ENCODE measurements around the gene PLBD2.

The PLBD2 gene, protein sequence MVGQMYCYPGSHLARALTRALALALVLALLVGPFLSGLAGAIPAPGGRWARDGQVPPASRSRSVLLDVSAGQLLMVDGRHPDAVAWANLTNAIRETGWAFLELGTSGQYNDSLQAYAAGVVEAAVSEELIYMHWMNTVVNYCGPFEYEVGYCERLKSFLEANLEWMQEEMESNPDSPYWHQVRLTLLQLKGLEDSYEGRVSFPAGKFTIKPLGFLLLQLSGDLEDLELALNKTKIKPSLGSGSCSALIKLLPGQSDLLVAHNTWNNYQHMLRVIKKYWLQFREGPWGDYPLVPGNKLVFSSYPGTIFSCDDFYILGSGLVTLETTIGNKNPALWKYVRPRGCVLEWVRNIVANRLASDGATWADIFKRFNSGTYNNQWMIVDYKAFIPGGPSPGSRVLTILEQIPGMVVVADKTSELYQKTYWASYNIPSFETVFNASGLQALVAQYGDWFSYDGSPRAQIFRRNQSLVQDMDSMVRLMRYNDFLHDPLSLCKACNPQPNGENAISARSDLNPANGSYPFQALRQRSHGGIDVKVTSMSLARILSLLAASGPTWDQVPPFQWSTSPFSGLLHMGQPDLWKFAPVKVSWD

DNA sequence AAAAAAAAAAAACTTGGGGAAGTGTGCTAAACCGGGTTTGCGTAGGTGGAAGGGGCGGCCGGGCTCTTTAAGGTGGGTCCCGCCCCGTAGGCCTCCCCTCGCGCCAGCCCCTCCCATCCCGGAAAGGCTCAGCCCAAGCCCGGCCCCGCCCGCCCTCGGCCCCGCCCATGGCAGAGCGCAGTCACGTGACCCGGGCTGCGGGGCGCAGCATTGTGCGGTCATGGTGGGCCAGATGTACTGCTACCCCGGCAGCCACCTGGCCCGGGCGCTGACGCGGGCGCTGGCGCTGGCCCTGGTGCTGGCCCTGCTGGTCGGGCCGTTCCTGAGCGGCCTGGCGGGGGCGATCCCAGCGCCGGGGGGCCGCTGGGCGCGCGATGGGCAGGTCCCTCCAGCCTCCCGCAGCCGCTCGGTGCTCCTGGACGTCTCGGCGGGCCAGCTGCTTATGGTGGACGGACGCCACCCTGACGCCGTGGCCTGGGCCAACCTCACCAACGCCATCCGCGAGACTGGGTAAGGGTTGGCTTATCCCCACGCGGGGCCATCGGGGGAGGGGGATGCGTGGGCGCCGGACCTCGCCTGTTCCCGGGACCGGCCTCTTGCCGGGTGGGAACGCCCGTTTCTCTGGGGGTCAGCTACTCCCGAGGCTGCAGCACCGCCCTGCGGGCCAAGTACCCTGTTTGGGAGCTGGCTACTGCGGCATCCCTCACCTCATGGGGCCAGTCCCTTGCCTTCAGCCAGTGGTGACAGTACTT is at the start of gene PLBD2:
Gene PLBD2, plus strand, starts transcription at position 207 of the 752 bp plus-strand sequence. Its CDS starts 14 bp downstream, at position 221.
- peak; percentile 87 to 93 for DNase-seq (ENCODE audit: low read depth in 2 of 2)

DNA sequence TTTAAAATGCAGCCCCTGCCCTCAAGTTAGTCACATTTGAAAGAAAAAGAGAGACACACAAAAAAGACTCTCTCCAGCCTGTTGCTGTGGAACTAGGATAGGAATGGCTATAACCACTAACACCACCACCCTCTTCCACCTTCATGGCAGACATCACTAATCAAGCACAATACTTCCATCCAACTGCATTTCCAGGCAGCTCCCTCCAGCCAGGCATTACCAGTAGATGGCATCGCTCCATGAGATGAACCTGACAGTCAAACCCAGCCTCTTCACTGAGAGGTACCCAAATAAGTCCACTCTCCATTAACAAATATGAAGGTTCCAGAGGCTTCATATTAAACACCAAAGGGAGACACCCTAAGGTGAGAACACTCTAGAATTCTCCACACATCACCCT is 47.9 kb upstream of the PLBD2 start:
- DNase-seq (ENCODE audit: low read depth in 2 of 2), result no peak

DNA sequence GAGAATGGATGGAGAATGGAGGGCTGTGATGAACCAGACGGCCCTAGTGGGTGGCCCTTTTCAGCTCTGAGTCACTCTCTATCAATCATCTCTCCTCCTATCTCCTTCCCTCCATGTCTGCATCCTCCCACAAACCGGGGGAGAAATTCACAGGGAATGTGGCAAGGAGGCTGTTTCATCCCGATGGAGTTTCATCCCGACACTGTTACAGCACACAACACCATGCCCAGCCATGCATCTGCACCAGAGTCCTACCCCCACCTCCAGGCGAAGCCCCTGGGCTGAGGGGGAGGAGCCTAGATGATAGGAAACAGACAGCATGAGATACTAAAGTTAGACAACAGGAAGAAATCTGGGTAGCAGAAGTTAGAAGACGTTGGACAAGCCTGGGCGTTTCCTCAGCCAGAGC is 44.3 kb upstream of the PLBD2 start:
- DNase-seq (ENCODE audit: low read depth in 2 of 2), result no peak

DNA sequence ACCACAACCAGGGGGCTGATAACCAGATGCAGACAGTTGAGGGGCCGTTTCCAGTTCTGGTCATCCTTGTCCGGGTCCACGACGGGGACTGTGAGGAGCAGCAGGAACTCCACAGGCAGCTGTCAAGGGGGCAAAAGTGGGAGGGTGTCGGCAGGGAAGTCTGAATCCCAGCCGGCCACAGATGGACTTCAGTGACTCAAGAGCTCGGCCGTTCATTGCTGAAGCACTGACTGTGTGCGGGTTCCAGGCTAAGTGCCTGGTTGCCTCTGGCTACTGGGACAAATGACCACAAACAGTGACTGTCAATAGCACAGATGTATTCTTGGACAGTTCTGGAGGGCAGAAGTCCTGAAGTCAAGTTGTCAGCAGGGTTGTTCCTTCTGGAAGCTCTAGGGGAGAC is 43.0 kb upstream of the PLBD2 start:
- DNase-seq (ENCODE audit: low read depth in 2 of 2), result no peak

DNA sequence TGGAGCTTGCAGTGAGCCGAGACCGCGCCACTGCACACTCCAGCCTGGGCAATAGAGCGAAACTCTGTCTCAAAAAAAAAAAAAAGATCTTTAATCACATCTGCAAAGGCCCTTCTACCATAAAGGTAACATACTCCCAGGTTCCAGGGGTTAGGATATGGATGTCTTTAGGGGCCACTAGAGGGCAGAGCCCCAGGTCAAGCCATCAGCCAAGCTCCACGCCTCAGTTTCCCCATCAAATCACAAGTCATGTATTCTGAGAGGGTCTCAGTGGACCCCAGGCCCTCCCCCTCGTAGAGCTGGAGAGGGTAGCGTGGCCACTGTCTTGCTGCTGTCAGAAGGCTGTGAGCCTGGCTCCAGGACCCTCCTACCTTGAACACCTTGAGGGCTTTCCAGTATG is 42.2 kb upstream of the PLBD2 start:
- no peak for DNase-seq (ENCODE audit: low read depth in 2 of 2)

DNA sequence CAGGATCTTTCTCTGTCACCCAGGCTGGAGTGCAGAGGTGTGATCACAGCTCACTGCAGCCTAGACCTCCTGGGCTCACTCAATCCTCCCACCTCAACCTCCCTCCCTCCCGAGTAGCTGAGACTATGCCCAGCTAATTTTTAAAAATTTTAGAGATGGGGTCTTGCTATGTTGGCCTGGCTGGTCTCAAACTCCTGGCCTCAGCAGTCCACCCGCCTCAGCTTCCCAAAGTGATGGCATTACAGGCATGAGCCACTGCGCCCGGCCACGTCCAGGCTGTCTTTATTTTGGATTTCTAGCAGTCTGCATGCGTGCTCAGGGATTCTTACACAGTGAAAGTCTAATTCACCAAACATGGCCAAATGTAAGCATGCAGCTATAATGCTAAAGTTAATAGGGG is 41.3 kb upstream of the PLBD2 start:
- no peak for DNase-seq (ENCODE audit: low read depth in 2 of 2)

DNA sequence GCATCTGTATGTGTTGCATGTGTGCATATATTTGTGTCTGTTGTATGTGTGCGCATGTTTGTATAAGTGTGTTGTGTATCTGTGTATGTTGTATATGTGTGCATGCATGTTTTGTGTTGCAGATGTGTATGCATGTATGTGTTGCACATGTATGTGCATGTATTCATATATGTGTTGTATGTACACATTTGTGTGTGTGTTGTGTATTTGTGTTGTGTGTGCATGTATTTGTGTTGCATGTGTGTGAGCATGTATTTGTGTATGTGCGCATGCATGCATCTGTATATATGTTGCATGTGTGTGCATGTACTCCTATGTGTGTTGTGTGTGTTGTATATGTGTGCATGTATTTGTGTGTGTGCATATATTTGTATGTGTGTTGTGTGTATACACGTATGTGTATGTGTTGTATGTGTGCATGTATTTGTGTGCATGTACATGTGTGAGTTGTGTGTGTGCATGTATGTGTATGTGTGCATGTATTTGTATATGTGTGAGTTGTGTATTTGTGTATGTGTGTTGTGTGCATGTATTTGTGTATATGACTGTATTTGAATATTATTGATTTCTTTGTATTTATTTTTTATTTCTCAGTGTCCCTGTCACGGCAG is 40.2 kb upstream of the PLBD2 start:
- no peak for DNase-seq (ENCODE audit: low read depth in 2 of 2)

DNA sequence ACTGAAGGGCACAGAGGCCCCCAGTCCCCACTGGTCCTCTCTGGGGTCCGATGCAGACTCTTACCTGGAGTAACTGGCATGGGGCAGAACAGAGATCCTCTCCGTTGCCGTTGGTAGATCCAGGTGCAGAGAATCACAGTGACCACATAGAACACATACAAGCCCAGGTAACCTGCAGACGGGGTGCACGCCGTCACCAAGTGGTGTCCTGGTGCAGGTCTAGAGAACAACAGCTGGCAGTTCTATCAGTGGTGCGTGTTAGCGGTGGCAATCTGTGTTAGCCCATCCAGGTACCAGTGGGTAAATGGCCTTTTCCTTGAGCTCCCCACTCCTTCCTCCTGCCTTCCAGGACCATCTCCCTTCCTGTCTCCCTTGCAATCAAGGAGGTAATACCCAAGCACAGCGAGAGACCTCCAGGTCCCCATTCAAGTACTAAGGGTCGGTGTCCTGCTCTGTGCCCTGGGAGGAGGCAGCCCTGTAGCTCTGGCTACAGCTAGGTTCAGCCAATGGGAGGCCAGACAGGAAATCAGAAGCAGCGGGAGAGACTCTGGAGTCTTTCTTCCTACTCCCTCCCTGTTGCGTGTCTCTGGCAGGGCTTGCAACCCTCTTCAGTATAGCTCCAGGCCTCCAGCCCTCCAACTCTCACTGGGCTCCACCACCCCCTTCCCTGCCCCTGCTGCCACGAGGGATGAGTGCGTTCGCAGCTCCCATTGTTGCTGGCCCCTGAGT is 39.3 kb upstream of the PLBD2 start:
- DNase-seq (ENCODE audit: low read depth in 2 of 2), result no peak

DNA sequence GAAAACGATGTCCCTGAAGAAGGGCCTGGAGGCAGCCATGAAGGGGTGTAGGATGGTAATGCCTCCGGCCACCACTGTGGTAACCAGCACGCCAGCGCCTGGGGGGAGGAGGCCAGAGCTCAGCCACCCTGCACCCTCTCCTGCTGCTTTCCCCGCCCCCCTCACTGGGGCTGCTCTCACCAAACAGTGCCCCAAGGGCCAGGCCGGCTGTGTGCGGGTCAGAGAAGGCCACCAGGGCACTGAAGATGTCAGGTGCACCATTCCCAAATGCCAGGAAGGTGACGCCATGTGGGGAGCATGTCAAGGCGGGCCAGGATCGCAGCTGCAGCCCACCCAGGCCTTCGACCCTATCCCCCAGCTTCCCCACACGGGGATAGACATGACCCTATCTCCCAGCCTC is 38.0 kb upstream of the PLBD2 start:
- DNase-seq (ENCODE audit: low read depth in 2 of 2), result no peak

DNA sequence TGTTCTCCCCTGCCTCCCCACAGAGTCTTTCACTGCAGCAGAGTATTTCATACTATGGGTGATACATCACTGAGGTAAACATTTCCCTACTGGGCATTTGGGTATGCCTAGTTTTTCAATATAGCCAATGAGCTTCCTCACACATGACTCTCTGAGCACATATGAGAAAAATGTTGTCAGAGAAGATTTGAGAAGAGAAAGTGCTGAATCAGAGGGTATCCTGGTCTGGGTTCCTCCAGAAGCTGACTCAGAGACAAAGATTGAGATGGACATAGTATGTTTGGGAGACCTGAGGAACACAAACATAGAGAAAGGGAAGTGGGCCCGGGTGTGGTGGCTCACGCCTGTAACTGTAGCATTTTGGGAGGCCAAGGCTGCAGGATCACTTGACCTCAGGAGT is 36.0 kb upstream of the PLBD2 start:
- DNase-seq (ENCODE audit: low read depth in 2 of 2), result no peak

DNA sequence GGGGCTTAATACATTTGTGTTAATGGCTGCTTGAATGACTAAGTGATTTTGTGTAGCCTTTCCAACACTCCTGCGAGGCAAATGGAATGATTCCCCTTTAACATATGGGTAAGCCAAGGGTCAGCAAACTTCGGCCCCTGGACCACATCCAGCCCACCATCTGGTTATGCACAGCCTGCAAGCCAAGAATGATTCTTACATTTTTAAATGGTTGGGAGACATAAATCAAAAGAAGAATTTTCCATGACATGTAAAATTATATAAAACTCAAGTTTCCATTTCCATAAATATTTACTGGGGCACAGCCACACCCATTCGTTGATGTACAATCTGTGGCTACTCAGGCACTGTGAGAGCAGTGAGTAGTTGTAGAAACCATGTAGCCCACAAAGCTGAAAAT is 32.5 kb upstream of the PLBD2 start:
- no peak for DNase-seq (ENCODE audit: low read depth in 2 of 2)

DNA sequence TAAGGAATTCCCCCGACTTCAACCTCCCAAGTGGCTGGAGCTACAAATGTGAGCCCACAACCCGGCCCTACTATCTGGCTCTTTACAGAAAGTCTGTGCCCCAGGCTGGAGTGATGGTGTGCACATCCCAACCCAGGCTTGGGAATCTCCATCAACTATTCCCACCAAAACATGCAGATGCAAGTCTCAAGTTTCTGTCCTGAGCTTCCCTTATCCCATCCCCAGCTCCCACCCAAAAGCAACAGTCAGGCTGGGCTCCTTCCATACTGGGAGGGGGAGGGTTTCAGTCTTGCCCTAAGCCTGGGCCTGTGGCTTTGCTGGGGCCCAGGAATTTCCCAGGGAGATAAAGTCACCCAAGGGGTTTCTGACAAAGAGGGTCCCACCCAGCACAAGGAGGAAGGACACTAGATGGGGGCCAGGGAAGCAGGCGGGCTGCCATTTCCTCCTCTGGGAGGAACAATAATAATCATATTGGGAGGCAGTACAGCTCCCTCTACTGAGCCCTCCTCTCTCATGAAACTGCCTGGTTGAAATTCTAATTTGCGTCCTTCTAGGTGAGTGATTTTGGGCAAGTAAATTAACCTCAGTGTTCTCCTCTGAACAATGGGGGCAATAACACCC is 31.5 kb upstream of the PLBD2 start:
- no peak for DNase-seq (ENCODE audit: low read depth in 2 of 2)

DNA sequence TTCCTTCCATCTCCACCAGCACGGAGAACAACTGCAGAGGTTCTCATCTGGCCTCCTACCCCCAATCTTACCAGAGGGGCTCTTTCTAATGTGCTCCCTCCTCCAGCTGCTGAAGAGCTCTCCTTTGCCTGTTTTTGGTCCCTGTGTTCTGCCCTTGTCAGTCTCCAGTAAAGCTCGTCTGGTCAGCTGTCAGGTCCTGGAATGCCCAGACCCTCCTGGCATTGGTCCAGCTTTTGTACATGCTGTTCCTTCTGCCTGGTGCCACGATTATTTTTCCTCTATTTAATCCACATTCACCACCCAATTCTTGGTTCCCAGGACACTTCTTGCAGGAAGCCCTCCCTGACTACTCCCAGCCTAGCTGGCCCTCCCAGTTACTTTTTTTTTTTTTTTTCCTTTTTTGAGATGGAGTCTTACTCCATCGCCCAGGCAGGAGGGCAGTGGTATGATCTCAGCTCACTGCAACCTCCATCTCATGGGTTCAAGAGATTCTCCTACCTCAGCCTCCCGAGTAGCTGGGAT is 30.0 kb upstream of the PLBD2 start:
- DNase-seq (ENCODE audit: low read depth in 2 of 2), result no peak

DNA sequence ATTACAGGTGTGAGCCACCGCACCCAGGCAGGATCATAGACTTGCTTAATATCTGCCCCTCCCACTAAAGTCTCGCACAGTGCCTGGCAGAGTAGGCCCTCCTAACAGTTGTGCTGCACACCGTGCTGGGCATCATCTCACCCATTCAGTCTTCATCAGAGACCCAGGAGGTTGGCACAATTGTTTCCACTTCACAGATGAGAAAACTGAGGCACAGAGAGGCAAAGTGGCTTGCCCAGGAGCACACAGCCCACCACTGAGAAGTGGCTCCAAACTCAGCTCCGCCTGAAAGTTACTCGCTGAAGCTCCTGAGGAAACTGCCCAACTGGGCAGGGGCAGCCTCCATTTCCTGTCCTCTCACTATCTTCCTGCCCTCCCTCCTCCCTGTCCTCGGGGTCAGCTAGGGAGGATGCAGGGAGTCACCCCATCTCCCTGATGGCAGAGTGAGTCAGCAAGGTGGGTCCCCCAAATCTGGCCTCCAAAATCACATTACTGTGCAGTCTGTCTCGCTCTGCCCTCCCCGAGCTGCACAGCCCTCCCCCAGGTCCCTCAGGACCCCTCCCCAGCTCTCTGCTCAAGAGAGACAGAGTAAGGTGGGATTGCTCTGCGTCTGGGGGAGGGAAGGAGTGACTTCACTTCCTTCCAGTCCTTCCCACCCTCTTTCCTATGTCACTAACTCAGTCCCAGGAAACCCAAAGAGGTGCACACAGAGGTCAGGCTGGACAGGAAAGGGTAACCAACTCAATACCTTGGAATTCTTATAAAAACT is 29.2 kb upstream of the PLBD2 start:
- DNase-seq (ENCODE audit: low read depth in 2 of 2), result no peak

DNA sequence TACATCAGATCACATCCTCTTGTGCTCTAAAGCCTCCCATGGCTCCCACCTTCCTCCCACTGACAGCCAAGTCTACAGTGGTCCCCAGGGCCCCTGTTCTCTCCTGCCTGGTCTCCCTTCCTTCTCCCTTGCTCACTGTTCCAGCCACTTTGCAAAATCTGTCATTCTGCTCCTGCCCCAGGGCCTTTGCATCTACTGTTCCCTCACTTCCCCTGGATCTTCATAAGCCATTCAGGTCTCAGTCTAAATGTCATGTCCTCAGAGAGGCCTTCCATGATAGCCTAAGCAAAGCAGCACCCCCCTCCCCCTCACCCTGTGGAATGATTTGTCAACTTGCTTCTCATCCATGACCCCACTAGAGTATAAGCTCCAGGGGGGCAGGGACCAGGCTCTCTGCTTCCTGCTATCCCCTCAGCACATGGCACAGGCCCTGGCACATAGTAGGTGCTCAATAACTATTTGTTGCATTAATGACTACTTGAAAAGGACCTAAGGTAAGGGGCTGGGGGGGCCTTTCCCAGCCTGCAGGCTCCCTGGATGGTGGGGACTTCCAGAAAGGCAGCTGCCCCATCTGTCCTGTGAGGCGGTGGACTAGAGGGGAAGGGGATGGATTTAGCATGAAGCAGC is 28.5 kb upstream of the PLBD2 start:
- no peak for DNase-seq (ENCODE audit: low read depth in 2 of 2)

DNA sequence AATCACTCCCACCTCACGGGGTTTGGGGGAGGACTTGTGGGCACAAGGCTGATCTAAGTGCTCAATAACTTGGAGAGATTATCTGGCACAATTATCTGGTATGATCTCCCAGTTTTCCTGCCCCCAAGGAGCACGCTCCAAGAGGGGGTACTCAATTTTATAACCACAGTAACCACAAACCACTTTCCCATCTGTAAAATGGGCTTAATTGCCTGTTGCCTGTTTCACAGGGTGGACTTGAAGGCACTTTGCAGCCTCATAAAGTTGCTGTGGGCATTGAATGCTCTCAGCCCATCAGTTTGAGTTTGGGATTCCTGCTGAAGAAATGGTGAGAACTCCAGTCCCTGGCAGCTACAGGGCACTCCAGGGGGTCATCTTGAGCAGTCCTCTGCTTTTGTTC is 27.9 kb upstream of the PLBD2 start:
- no peak for DNase-seq (ENCODE audit: low read depth in 2 of 2)

DNA sequence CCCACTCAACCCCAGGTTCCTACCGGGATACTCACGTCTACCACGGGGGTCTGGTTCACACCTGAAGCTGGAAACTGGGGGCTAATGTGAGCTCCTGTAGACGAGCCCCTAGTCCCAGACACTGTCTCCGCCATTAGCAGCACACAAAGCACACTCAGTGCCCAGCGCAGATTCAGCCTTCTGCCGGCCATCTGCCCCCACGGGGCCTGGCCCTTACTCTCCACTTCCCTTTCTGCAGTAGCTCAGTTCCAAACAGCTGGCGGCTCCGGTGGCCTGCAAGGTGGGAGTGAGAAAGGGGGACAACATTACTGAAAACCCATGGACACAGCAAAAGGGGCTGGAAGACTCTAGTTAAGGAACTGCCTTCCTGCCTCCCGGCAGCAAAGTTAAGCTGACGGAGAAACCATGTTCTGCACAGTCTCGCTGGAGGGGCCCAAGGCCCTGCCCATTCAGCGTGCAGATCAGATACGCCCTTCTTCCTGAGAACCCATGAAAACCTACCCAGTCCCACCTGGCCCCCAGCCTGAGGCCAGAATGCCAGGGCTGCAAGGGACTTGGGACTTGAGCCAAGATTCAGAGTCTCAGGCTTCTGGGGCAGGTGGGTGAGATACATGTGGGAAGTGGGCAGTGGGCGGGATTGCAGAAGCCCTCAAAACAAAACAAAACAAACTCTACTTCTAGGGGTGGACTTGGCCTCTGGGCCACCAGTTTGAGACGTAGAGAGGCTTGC is 25.5 kb upstream of the PLBD2 start:
- no peak for DNase-seq (ENCODE audit: low read depth in 2 of 2)

DNA sequence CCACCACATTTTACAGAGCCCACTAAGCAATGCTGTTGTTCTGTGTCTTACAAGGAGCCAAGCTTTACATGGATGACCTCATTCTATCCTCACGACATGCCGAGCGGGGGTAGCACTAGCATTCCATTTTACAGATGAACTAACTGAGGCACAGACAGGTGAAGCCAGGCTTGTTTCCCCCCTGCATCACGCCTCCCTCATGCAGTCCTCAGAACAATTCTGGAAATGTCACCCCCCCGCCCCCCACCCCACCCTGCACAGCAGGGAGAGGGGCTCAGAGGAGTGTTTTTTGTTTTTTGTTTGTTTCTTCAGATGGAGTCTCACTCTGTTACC is 25.0 kb upstream of the PLBD2 start:
- DNase-seq (ENCODE audit: low read depth in 2 of 2), result no peak

Data from stimulated activated CD4-positive, alpha-beta T cell treated with anti-CD3 and anti-CD28 coated beads, Interleukin-12 subunit alpha, Interleukin-12 subunit beta, amount 100 ng/mL, for 24 hours (primary cell).